ENCODE data around the gene INF2. TPM values are rescaled to one million over a fixed set of nuclear protein-coding genes. Genes with fewer than 3 reads are reported as not detected.

The INF2 gene
- total RNA-seq, 1 experiment from 2014 or later = 113 TPM

- Histone ChIP-seq H3K79me2 (ENCODE audit: low read depth) (no peaks in the 10 kb centered on the region), H2AFZ (no peak overlapping the region), H3K4me1 (replicated peaks; ENCODE audit: insufficient read depth) (no peaks in the 10 kb centered on the region), H4K20me1 (ENCODE audit: insufficient read depth) (no peaks in the 10 kb centered on the region), H3K9me3 (ENCODE audit: insufficient read depth, low read depth) (peaks cover 2% of the 10 kb centered on the region; the same call in 1 of the 2 replicates), H3K27ac (no peak overlapping the region), H3K36me3 (ENCODE audit: low read depth) (no peaks in the 10 kb centered on the region), H3K27me3 (ENCODE audit: insufficient read depth, low read depth) (peaks cover 10% of the 10 kb centered on the region), H3F3A (ENCODE audit: insufficient read depth, low read depth) (no peaks in the 10 kb centered on the region), H3K9me2 (ENCODE audit: insufficient read depth) (no peaks in the 10 kb centered on the region), H3K4me3 (no peak overlapping the region), H3K4me2 (no peak overlapping the region)
- TF ChIP-seq EZH2 (IDR thresholded peaks at IDR 0.05; ENCODE audit: low read depth) = no peak
- TF ChIP-seq CTCF (conservative IDR thresholded peaks at IDR 0.05) = peak; percentile 98
- ChIA-PET POLR2A (ENCODE audit: unreplicated experiment) (no interaction called here), CTCF (interaction anchor here (0.6 kb wide), 1 partner anchor 47 kb away, joined by 3 read pairs; no protein-coding TSS in a partner anchor)
- DNase-seq = peak in 1 of 2 experiments; percentile 49
- intact Hi-C loops (cut with micrococcal nuclease; ENCODE audit: unreplicated experiment) = loop anchor here (1.0 to 5.0 kb wide), 2 partner anchors 10 to 57 kb away; no protein-coding TSS in a partner anchor
- no TSS peak for BruUV-seq (replicated peaks)
Measured at GRCh38 chr14:104650057-104650980, 39.1 kb upstream of the INF2 start.

DNA sequence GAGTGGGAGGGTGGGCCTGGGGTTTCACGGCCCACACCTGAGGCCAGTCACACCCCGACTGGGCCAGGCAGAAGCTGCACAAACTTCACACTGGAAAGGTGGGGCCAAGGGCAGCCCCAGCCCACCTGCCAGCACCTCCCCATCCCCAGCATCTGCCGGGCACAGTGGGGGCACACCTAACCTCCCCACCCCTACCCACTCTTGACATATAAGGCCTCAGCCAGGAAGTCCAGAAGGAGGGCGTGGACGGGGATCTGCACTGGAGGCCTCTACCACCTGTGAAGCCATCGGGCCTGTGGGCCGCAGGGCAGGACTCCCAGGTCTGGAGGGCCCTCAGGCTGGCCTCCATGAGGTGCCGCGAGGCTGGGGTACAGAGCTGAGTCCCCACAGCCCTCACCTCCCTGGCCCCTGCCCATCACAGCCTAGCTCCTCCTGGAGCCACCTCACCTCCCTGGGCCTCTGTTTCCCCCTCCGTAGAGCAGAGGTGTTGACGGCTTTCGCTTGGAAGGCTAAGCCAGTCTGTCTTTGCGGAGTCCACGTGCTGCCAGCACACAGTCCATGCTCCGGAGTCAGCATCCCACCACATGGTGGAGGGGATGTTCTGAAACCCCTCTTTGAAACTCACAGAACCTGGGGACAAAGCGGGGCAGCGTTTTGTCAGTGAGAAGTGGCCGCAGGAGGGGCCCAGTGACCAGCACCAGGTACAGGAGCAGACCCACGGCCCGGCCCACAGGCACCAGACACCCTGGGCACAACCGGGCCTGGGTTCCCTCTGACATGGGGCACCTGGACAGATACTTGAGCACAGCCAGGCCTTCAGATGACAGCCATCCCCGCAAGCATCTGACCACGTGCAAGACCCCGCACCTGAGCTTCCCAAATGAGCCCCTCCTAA lies 38.2 kb upstream of the INF2 start:
- no TSS peak for BruUV-seq (replicated peaks)
- H3K9me2 ChIP-seq (ENCODE audit: insufficient read depth) = no peaks in the 10 kb centered on the region
- no peaks in the 10 kb centered on the region for H3K36me3 ChIP-seq (ENCODE audit: low read depth)
- H3K9me3 ChIP-seq (ENCODE audit: insufficient read depth, low read depth) = no peaks in the 10 kb centered on the region
- no peak overlapping the region for H3K27ac ChIP-seq
- no peaks in the 10 kb centered on the region for H4K20me1 ChIP-seq (ENCODE audit: insufficient read depth)
- no peak overlapping the region for H3K4me2 ChIP-seq
- DNase-seq = no peak
- no peak overlapping the region for H3K4me3 ChIP-seq
- peaks cover 14% of the 10 kb centered on the region for H3K27me3 ChIP-seq (ENCODE audit: insufficient read depth, low read depth)
- intact Hi-C loops (cut with micrococcal nuclease; ENCODE audit: unreplicated experiment) = loop anchor here (1.0 to 5.0 kb wide), 2 partner anchors 11 to 56 kb away; no protein-coding TSS in a partner anchor
- POLR2A ChIA-PET (ENCODE audit: unreplicated experiment) = no interaction called here
- CTCF ChIA-PET = interaction anchor here (0.6 kb wide), 1 partner anchor 47 kb away, joined by 3 read pairs; no protein-coding TSS in a partner anchor
- no peaks in the 10 kb centered on the region for H3F3A ChIP-seq (ENCODE audit: insufficient read depth, low read depth)
- no peaks in the 10 kb centered on the region for H3K4me1 ChIP-seq (replicated peaks; ENCODE audit: insufficient read depth)
- TF ChIP-seq EZH2 (IDR thresholded peaks at IDR 0.05; ENCODE audit: low read depth) = no peak
- no peak for TF ChIP-seq CTCF (conservative IDR thresholded peaks at IDR 0.05)
- no peak overlapping the region for H2AFZ ChIP-seq
- no peaks in the 10 kb centered on the region for H3K79me2 ChIP-seq (ENCODE audit: low read depth)

DNA sequence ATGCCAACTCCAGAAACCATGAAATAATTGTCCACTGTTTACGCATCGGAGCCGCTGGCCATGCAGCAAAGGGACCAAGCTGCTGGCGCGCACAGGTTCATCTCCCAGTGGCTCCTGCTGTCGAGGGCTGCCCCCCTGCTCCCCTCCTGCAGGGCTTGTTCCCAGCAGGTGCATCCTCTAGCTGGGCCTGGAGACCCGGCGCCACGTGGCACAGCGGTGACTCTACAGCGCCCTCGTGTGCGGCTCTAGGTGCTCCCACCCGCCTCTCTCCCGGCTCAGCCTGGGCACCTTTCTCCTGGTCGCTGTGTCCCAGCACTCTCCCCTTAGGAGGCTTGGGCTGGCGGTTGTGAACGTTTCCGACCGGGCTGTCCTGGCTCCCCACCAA lies 37.5 kb upstream of the INF2 start:
- BruUV-seq (replicated peaks) = no TSS peak
- H4K20me1 ChIP-seq (ENCODE audit: insufficient read depth) = no peaks in the 10 kb centered on the region
- no peaks in the 10 kb centered on the region for H3K9me3 ChIP-seq (ENCODE audit: insufficient read depth, low read depth)
- H3K79me2 ChIP-seq (ENCODE audit: low read depth) = no peaks in the 10 kb centered on the region
- DNase-seq = no peak
- no peaks in the 10 kb centered on the region for H3K36me3 ChIP-seq (ENCODE audit: low read depth)
- intact Hi-C loops (cut with micrococcal nuclease; ENCODE audit: unreplicated experiment) = loop anchor here (5.0 kb wide), 1 partner anchor 55 kb away; no protein-coding TSS in a partner anchor
- H2AFZ ChIP-seq = no peak overlapping the region
- H3K9me2 ChIP-seq (ENCODE audit: insufficient read depth) = no peaks in the 10 kb centered on the region
- CTCF ChIA-PET = no interaction called here
- no peaks in the 10 kb centered on the region for H3K4me1 ChIP-seq (replicated peaks; ENCODE audit: insufficient read depth)
- TF ChIP-seq EZH2 (IDR thresholded peaks at IDR 0.05; ENCODE audit: low read depth) = no peak
- no peak for TF ChIP-seq CTCF (conservative IDR thresholded peaks at IDR 0.05)
- H3K4me3 ChIP-seq = no peak overlapping the region
- no peak overlapping the region for H3K27ac ChIP-seq
- peaks cover 14% of the 10 kb centered on the region for H3K27me3 ChIP-seq (ENCODE audit: insufficient read depth, low read depth)
- no peak overlapping the region for H3K4me2 ChIP-seq
- POLR2A ChIA-PET (ENCODE audit: unreplicated experiment) = no interaction called here
- no peaks in the 10 kb centered on the region for H3F3A ChIP-seq (ENCODE audit: insufficient read depth, low read depth)

All from PC-9 (cell line).